Adrenal gland (tissue), 12 donors: ENCODE results near the gene EDNRA. TPM values are rescaled to one million over a fixed set of nuclear protein-coding genes. Genes with fewer than 3 reads are reported as not detected.

Source experiments
- DNase-seq, 7 donors: peaks; one replicate each; pipeline ENCODE4 v3.0.0-alpha.2; 2019 to 2020
- H3K27ac ChIP-seq, 5 donors: fragments of 200-600 bp; sonication (generic) in 4 of 5; 1 replicate in 3 of 5; 2 replicates in 2 of 5; pipeline versions ENCODE4 v1.5.1 to v1.8.0; 2016 to 2020; ENCODE audit warnings: mild to moderate bottlenecking in 1 of 5
- H3K27me3 ChIP-seq: fragments of 200-600 bp; 2 replicates; pipeline ENCODE4 v1.8.0; 2021
- H3K36me3 ChIP-seq, 2 donors: fragments of 200-600 bp; replicated peaks in 1 of 2; 1 replicate in 1 of 2; 2 replicates in 1 of 2; pipeline versions ENCODE4 v1.5.1 to v1.8.0; 2018 to 2022
- H3K4me1 ChIP-seq, 2 donors: fragments of 200-600 bp; replicated peaks in 1 of 2; 1 replicate in 1 of 2; 2 replicates in 1 of 2; pipeline versions ENCODE4 v1.5.1 to v1.8.0; 2018 to 2021
- H3K4me3 ChIP-seq, 4 donors: fragments of 200-600 bp; sonication (generic) in 3 of 4; one replicate each; pipeline ENCODE4 v1.5.1; 2016 to 2018
- H3K9me3 ChIP-seq, 3 donors: fragments of 200-600 bp; sonication (generic) in 1 of 3; replicated peaks in 1 of 3; 1 replicate in 2 of 3; 2 replicates in 1 of 3; pipeline versions ENCODE4 v1.5.1 to v1.8.0; 2016 to 2021
- POLR2A ChIP-seq, 2 donors: fragments of 450-650 bp; IDR thresholded peaks; one replicate each; pipeline ENCODE4 v1.6.1; 2017; ENCODE audit warnings: antibody characterized with exemption in 2 of 2, mild to moderate bottlenecking in 2 of 2, moderate library complexity in 1 of 2
- WGBS, 4 donors: extraction: QIAGEN DNeasy Blood & Tissue Kit in 2 of 4; methylation state at CpG; one replicate each; pipeline versions ENCODE4 v1.1.5 to v1.1.7; 2013 to 2017; 5-methylcytosine and 5-hydroxymethylcytosine counted together
- intact Hi-C, 2 donors: fragments of 100-400 bp; cut with DNase I; formaldehyde crosslinking; loops; one replicate each; pipeline versions ENCODE4 v1.14.1 to v1.15.0; 2022 to 2023
- polyA plus RNA-seq, 3 donors: library from polyadenylated mRNA; stranded (reverse); fragments of 200-250 nt in 2 of 3; fragments of 350-450 nt in 1 of 3; fragmentation: Illumina TruSeq in 1 of 3; extraction: RNeasy Lipid Tissue Mini Kit (QIAGEN cat#74804) in 1 of 3; gene quantifications; one replicate each; pipeline ENCODE4 v1.2.3, GENCODE V29; 2013 to 2014
- total RNA-seq, 9 donors: library from RNA; depleted of rRNA in 4 of 9; stranded (reverse); fragments of >200 nt in 4 of 9; fragments of 120-200 nt in 1 of 9; fragmentation: NEBNext Ultra II Directional in 1 of 9; extraction: Animal tissue kit (Norgen Biotek cat#: 25700) in 1 of 9; gene quantifications; one replicate each; pipeline versions ENCODE4 v1.1.0 to v1.2.4, GENCODE V29; 2013 to 2023
- TF ChIP-seq, protein P1 (sequence below), 6 experiments: fragments of 450-650 bp in 4 of 6; fragments of 200-600 bp in 2 of 6; sonication (generic) in 1 of 6; IDR thresholded peaks; 1 replicate in 5 of 6; 2 replicates in 1 of 6; pipeline versions ENCODE4 v1.5.1 to v1.8.0; 2016 to 2021; ENCODE audit warnings: antibody characterized with exemption in 6 of 6, mild to moderate bottlenecking in 2 of 6, moderate library complexity in 1 of 6
- donor health status: healthy with polysubstance abuse.
- donor health status: Bipolar disorder and iron deficiency.
- donor health status: DM: yes; HTN: yes; CAD: no.
- donor health status: DM: no; HTN: no; CAD: no.
- donor health status: DM: no; HTN: no; CAD: no.
- donor health status: DM: yes; HTN: yes; CAD: no.

Gene EDNRA
- total and polyA plus RNA-seq, 12 donors: 1.6 to 9.7 (median 4.5) TPM

GRCh38 chr4:147581606-147582350, 100.9 kb downstream of the EDNRA start:
- TF ChIP-seq, protein P1, sequence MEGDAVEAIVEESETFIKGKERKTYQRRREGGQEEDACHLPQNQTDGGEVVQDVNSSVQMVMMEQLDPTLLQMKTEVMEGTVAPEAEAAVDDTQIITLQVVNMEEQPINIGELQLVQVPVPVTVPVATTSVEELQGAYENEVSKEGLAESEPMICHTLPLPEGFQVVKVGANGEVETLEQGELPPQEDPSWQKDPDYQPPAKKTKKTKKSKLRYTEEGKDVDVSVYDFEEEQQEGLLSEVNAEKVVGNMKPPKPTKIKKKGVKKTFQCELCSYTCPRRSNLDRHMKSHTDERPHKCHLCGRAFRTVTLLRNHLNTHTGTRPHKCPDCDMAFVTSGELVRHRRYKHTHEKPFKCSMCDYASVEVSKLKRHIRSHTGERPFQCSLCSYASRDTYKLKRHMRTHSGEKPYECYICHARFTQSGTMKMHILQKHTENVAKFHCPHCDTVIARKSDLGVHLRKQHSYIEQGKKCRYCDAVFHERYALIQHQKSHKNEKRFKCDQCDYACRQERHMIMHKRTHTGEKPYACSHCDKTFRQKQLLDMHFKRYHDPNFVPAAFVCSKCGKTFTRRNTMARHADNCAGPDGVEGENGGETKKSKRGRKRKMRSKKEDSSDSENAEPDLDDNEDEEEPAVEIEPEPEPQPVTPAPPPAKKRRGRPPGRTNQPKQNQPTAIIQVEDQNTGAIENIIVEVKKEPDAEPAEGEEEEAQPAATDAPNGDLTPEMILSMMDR (IDR thresholded peaks at IDR 0.05): no peak
- TF ChIP-seq POLR2A (IDR thresholded peaks at IDR 0.05): no peak
- no peaks in the 10 kb centered on the region for H3K36me3 ChIP-seq

DNA sequence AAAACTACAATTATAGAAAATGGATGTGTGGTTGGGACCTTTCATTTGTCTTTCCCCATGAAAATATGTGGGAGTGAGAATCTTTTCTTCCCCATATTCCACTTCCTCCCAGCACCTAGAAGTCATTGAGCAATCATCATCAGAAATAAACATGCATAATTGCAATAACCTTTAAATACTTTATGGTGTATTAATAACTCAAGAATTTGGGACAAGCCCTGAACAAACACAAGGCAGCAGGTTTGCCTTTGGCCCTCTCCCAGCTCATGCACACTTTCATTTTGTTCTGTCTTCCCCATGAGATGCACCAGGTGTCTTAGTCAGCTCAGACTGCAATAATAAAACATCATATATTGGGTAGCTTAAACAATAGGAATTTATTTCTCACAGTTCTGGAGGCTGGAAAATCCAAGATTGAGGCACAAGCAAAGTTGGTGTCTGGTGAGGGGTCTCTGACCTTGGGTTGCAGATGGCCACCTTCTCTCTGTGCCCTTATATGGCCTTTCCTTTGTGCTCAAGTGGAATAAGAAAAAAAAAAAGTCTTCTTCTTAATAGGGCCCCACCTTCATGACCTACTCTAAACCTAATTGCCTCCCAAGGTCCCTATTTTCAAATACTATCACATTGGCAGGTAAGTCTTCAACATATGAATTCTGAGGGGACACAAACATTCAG, 101.6 kb downstream of the EDNRA start:
- no peak overlapping the region for H3K27ac ChIP-seq
- no peaks in the 10 kb centered on the region for H3K9me3 ChIP-seq
- H3K4me3 ChIP-seq: no peak overlapping the region
- intact Hi-C loops: no loop called here
- no peaks in the 10 kb centered on the region for H3K27me3 ChIP-seq
- H3K36me3 ChIP-seq: no peaks in the 10 kb centered on the region
- no peak for TF ChIP-seq POLR2A (IDR thresholded peaks at IDR 0.05)
- TF ChIP-seq, protein P1 (IDR thresholded peaks at IDR 0.05): no peak
- DNase-seq: no peak
- H3K4me1 ChIP-seq: no peaks in the 10 kb centered on the region

More at GRCh38 chr4:147581606-147582350, 100.9 kb downstream of the EDNRA start:
- Histone ChIP-seq H3K4me3 (no peak overlapping the region), H3K27ac (no peak overlapping the region), H3K9me3 (no peaks in the 10 kb centered on the region), H3K27me3 (no peaks in the 10 kb centered on the region), H3K4me1 (no peaks in the 10 kb centered on the region)
- no peak for DNase-seq
- 68 to 73% (median 69%) methylated on average over 6 of the region's 6 CpGs for WGBS, 4 donors
- intact Hi-C loops: no loop called here

DNA sequence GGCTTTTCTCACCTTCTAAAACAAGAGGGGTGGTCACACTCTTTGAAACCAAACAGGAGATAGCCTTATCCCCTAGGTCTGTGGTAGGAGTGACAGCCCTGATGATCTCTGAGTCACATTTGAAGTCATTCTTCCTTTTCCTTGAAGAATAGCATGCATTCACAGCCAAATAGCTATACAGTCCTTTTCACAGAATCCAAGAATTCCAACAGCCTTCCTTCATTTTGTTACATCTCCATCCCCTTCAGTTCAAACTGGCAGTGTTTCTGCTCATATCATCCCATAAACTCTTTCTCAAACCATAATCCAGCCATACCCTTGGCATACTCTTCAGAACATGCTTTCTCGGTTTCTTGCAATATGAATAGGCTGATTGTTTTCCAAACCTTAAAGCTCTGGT, 103.0 kb downstream of the EDNRA start:
- Histone ChIP-seq H3K27ac (no peak overlapping the region), H3K4me3 (no peak overlapping the region), H3K9me3 (no peaks in the 10 kb centered on the region), H3K27me3 (no peaks in the 10 kb centered on the region), H3K4me1 (no peaks in the 10 kb centered on the region), H3K36me3 (no peaks in the 10 kb centered on the region)
- TF ChIP-seq, protein P1 (IDR thresholded peaks at IDR 0.05): no peak
- no peak for TF ChIP-seq POLR2A (IDR thresholded peaks at IDR 0.05)
- intact Hi-C loops: no loop called here
- DNase-seq: no peak
- WGBS, 4 donors: 75 to 86% (median 84%) methylated on average over 1 of the region's 1 CpG

DNA sequence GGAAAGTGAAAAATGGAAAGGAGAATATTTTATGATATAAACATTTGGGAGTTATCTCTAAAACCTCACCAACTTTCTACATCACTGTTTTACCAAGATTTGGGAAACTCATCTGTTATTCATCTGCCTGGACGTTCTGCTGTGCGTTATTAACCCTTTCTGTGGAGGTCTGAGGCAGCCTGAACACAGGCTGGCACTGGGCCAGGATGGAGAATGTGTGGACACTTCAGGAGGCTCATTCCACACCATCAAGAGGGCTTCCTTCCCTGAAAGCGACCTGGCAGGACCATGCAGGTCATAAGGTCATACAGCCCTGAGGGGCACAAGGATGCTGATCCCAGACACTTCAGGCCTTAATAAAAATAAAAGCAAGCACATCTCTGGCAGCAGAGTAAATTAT, 105.1 kb downstream of the EDNRA start:
- no peaks in the 10 kb centered on the region for H3K36me3 ChIP-seq
- H3K4me1 ChIP-seq: no peaks in the 10 kb centered on the region
- no peak overlapping the region for H3K4me3 ChIP-seq
- WGBS, 4 donors: 16 to 37% (median 27%) methylated on average over 3 of the region's 3 CpGs
- H3K27me3 ChIP-seq: no peaks in the 10 kb centered on the region
- no peak overlapping the region for H3K27ac ChIP-seq
- DNase-seq: no peak
- intact Hi-C loops: loop anchor here in 1 of 2 donors (5.0 kb wide), 2 partner anchors 64 to 419 kb away; no protein-coding TSS in a partner anchor
- TF ChIP-seq, protein P1 (IDR thresholded peaks at IDR 0.05): no peak
- TF ChIP-seq POLR2A (IDR thresholded peaks at IDR 0.05): no peak
- H3K9me3 ChIP-seq: no peaks in the 10 kb centered on the region
